Astrocyte (in vitro differentiated cells and primary cell): ENCODE measurements around the gene PDC. TPM values are rescaled to one million over a fixed set of nuclear protein-coding genes. Genes with fewer than 3 reads are reported as not detected.

Experiments used
- DNase-seq: peaks from one replicate; pipeline ENCODE4 v3.0.0-alpha.2; 2010; ENCODE audit warnings: low read depth
- FAIRE-seq: peaks from 2 replicates; lab custom pipeline; 2011; peaks lifted over from hg19 to GRCh38; lab: Jason Lieb, UNC
- H2AFZ ChIP-seq: 2 replicates; pipeline ENCODE4 v1.6.0; 2012; ENCODE audit warnings: low read depth, low read length, inconsistent platforms
- H3K27ac ChIP-seq: 2 replicates; pipeline ENCODE4 v1.5.1; 2011; ENCODE audit warnings: low read depth, low read length, inconsistent platforms
- H3K27me3 ChIP-seq: 2 replicates; pipeline ENCODE4 v1.6.0; 2011; ENCODE audit warnings: low read length, inconsistent platforms; ENCODE audit not compliant: insufficient read depth
- H3K36me3 ChIP-seq: 2 replicates; pipeline ENCODE4 v1.5.1; 2011; ENCODE audit warnings: low read length, inconsistent platforms; ENCODE audit not compliant: insufficient read depth
- H3K4me1 ChIP-seq: 2 replicates; pipeline ENCODE4 v1.5.1; 2011; ENCODE audit warnings: low read length, inconsistent platforms; ENCODE audit not compliant: insufficient read depth
- H3K4me2 ChIP-seq: 2 replicates; pipeline ENCODE4 v1.6.0; 2012; ENCODE audit warnings: low read length, inconsistent platforms
- H3K4me3 ChIP-seq: 2 replicates; pipeline ENCODE4 v1.5.1; 2011; ENCODE audit warnings: low read depth, mild to moderate bottlenecking, low read length, inconsistent platforms; ENCODE audit not compliant: insufficient read depth
- H3K79me2 ChIP-seq: 2 replicates; pipeline ENCODE4 v1.6.0; 2012; ENCODE audit warnings: mild to moderate bottlenecking, low read length, inconsistent platforms; ENCODE audit not compliant: insufficient read depth
- H3K9ac ChIP-seq: 2 replicates; pipeline ENCODE4 v1.6.0; 2012; ENCODE audit warnings: mild to moderate bottlenecking, low read length, inconsistent platforms
- H3K9me3 ChIP-seq: 2 replicates; pipeline ENCODE4 v1.5.1; 2012; ENCODE audit warnings: low read depth, mild to moderate bottlenecking, low read length, inconsistent platforms; ENCODE audit not compliant: insufficient read depth
- H4K20me1 ChIP-seq: 2 replicates; pipeline ENCODE4 v1.6.0; 2012; ENCODE audit warnings: low read length, inconsistent platforms; ENCODE audit not compliant: insufficient read depth
- H3K27ac Mint-ChIP-seq: one replicate; pipeline ENCODE4 v1.8.0; 2021; ENCODE audit warnings: mild to moderate bottlenecking, mixed read lengths; ENCODE audit not compliant: unreplicated experiment
- H3K27me3 Mint-ChIP-seq: one replicate; pipeline ENCODE4 v1.8.0; 2021; ENCODE audit warnings: low read depth, mixed read lengths; ENCODE audit not compliant: unreplicated experiment
- H3K36me3 Mint-ChIP-seq: one replicate; pipeline ENCODE4 v1.8.0; 2021; ENCODE audit warnings: low read depth, mixed read lengths; ENCODE audit not compliant: unreplicated experiment
- H3K4me1 Mint-ChIP-seq: one replicate; pipeline ENCODE4 v1.8.0; 2021; ENCODE audit warnings: low read depth, mixed read lengths; ENCODE audit not compliant: unreplicated experiment
- H3K4me3 Mint-ChIP-seq: one replicate; pipeline ENCODE4 v1.8.0; 2021; ENCODE audit warnings: mild to moderate bottlenecking, moderate library complexity, mixed read lengths; ENCODE audit not compliant: unreplicated experiment
- H3K9me3 Mint-ChIP-seq: one replicate; pipeline ENCODE4 v1.8.0; 2021; ENCODE audit warnings: mild to moderate bottlenecking, mixed read lengths; ENCODE audit not compliant: unreplicated experiment
- EZH2 ChIP-seq: IDR thresholded peaks from 2 replicates; pipeline ENCODE4 v1.6.1; 2012; ENCODE audit warnings: mild to moderate bottlenecking, low read length, inconsistent platforms; ENCODE audit not compliant: insufficient read depth
- total RNA-seq: library from RNA; stranded (reverse); gene quantifications from 2 replicates; pipeline ENCODE4 v1.2.1, GENCODE V29; 2021
- TF ChIP-seq, protein P1 (sequence below): IDR thresholded peaks from 2 replicates; pipeline ENCODE4 v1.5.1; 2011; ENCODE audit warnings: low read depth, mild to moderate bottlenecking, inconsistent platforms, low read length, moderate library complexity; ENCODE audit not compliant: insufficient read depth

Gene PDC
- total RNA-seq, 1 donor from 2014 or later = not detected

DNA sequence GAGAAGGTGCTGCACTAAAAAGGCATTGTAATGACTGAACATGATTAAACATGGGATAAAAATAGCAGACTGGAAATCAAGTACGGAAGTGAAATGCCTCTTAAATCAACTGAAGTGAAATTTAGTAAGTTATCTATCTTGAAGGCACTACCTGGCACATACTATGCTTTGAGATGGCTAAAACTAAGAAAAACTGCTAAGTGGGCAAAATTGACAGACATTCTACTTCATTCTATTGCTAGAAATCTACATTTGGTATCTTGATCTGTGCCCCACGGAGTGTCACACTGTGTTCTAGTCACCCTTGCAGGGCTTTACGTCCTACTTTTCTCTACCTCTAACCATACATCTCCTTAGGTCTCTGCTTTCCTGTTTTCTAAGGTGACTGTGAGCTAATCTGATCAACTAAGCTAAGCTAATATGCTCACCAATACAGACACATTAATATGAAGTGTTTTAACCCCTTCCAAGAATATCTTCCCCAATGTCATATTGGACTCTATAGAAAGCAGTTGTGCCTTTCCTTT is 4.1 kb downstream of the PDC start:
- Mint-ChIP-seq H3K4me3 (no peak overlapping the region), H3K36me3 (no peaks in the 10 kb centered on the region), H3K4me1 (no peaks in the 10 kb centered on the region), H3K27me3 (no peaks in the 10 kb centered on the region), H3K9me3 (no peaks in the 10 kb centered on the region), H3K27ac (no peak overlapping the region)
- no peaks in the 10 kb centered on the region for H4K20me1 ChIP-seq
- FAIRE-seq = no peak
- H3K4me3 ChIP-seq = no peak overlapping the region
- no peak overlapping the region for H3K9ac ChIP-seq
- DNase-seq = no peak
- no peak overlapping the region for H3K27ac ChIP-seq
- no peak overlapping the region for H3K4me2 ChIP-seq
- H3K27me3 ChIP-seq = no peaks in the 10 kb centered on the region
- TF ChIP-seq, protein P1, sequence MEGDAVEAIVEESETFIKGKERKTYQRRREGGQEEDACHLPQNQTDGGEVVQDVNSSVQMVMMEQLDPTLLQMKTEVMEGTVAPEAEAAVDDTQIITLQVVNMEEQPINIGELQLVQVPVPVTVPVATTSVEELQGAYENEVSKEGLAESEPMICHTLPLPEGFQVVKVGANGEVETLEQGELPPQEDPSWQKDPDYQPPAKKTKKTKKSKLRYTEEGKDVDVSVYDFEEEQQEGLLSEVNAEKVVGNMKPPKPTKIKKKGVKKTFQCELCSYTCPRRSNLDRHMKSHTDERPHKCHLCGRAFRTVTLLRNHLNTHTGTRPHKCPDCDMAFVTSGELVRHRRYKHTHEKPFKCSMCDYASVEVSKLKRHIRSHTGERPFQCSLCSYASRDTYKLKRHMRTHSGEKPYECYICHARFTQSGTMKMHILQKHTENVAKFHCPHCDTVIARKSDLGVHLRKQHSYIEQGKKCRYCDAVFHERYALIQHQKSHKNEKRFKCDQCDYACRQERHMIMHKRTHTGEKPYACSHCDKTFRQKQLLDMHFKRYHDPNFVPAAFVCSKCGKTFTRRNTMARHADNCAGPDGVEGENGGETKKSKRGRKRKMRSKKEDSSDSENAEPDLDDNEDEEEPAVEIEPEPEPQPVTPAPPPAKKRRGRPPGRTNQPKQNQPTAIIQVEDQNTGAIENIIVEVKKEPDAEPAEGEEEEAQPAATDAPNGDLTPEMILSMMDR = no peak
- TF ChIP-seq EZH2 = no peak
- H3K36me3 ChIP-seq = no peaks in the 10 kb centered on the region
- no peak overlapping the region for H2AFZ ChIP-seq
- H3K9me3 ChIP-seq = no peaks in the 10 kb centered on the region
- no peaks in the 10 kb centered on the region for H3K4me1 ChIP-seq
- H3K79me2 ChIP-seq = no peaks in the 10 kb centered on the region

DNA sequence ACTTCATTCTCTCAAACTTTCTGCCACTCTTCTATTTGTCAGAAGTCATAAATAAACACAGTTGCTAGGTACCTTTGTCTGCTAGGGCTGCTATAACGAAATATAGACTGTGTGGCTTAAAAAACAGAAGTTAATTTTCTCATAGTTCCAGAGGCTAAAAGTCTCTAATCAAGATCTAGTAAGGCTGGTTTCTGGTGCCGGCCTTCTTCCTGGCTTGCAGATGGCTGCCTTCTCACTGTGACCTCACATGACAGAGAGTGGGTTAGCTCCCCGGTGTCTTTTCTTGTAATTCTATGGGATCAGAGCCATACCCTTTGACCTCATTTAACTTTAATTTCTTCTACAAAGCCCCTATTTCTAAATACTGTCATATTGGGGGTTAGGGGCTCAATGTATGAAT is 5.9 kb downstream of the PDC start:
- Histone ChIP-seq H3K36me3 (no peaks in the 10 kb centered on the region), H3K9ac (no peak overlapping the region), H2AFZ (no peak overlapping the region), H3K4me1 (no peaks in the 10 kb centered on the region), H3K27me3 (no peaks in the 10 kb centered on the region), H3K4me2 (no peak overlapping the region), H3K27ac (no peak overlapping the region), H3K4me3 (no peak overlapping the region), H3K79me2 (no peaks in the 10 kb centered on the region), H4K20me1 (no peaks in the 10 kb centered on the region), H3K9me3 (no peaks in the 10 kb centered on the region)
- Mint-ChIP-seq H3K27ac (no peak overlapping the region), H3K27me3 (no peaks in the 10 kb centered on the region), H3K4me3 (no peak overlapping the region), H3K4me1 (no peaks in the 10 kb centered on the region), H3K9me3 (no peaks in the 10 kb centered on the region), H3K36me3 (no peaks in the 10 kb centered on the region)
- no peak for TF ChIP-seq EZH2
- TF ChIP-seq, protein P1 = no peak
- DNase-seq = no peak
- FAIRE-seq = no peak

DNA sequence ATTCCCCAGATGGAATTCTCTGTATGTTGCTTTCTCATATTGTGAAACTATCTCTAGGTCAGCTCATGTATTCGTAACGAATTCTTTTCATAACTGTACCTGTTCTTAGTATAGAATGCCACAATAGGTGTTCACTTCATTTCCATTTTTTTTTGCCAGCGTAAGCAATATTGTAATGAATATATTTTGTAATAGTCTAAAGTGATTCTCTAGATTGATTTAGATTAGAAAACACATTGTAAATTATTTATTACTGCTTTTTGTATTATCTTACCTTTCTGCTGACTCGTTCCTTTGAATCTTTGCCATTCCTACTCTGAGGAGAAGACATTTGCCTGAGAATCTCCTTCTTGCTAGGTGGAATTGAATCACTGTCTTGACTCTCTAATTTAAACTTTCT is 14.8 kb downstream of the PDC start:
- TF ChIP-seq, protein P1 = no peak
- TF ChIP-seq EZH2 = no peak
- Mint-ChIP-seq H3K9me3 (no peaks in the 10 kb centered on the region), H3K4me3 (no peak overlapping the region), H3K4me1 (peaks cover 5% of the 10 kb centered on the region), H3K36me3 (no peaks in the 10 kb centered on the region), H3K27ac (no peak overlapping the region), H3K27me3 (no peaks in the 10 kb centered on the region)
- Histone ChIP-seq H3K9ac (no peak overlapping the region), H3K36me3 (no peaks in the 10 kb centered on the region), H3K27ac (no peak overlapping the region), H3K4me3 (no peak overlapping the region), H3K27me3 (no peaks in the 10 kb centered on the region), H3K4me1 (peaks cover 8% of the 10 kb centered on the region), H4K20me1 (no peaks in the 10 kb centered on the region), H2AFZ (no peak overlapping the region), H3K79me2 (no peaks in the 10 kb centered on the region), H3K4me2 (no peak overlapping the region), H3K9me3 (no peaks in the 10 kb centered on the region)
- FAIRE-seq (no peak), DNase-seq (no peak)
